GM23338 (cell line): ENCODE results near the gene PLEKHA8. TPM values are rescaled to one million over a fixed set of nuclear protein-coding genes. Genes with fewer than 3 reads are reported as not detected.

Experiments
- ATAC-seq: fragments of 200-7000 bp; cut with Tn5 transposase; 3 replicates; pipeline ENCODE4 v1.9.1; 2020
- DNase-seq: peaks from one replicate; pipeline ENCODE4 v3.0.0-alpha.2; 2015; ENCODE audit warnings: low spot score
- H2AFZ ChIP-seq: fragments of 200-600 bp; sonication (generic); 2 replicates; pipeline ENCODE4 v1.8.0; 2016; ENCODE audit warnings: antibody characterized with exemption, mild to moderate bottlenecking, moderate library complexity
- H3F3A ChIP-seq: fragments of 200-600 bp; sonication (generic); replicated peaks from 2 replicates; pipeline ENCODE4 v1.8.0; 2017; ENCODE audit warnings: antibody characterized with exemption, mixed run types, low read depth
- H3K27ac ChIP-seq: fragments of 200-600 bp; sonication (generic); 2 replicates; pipeline ENCODE4 v1.6.1; 2016; ENCODE audit warnings: low read depth
- H3K27me3 ChIP-seq: fragments of 200-600 bp; sonication (generic); 2 replicates; pipeline ENCODE4 v1.8.0; 2016; ENCODE audit warnings: mild to moderate bottlenecking, mixed run types, moderate library complexity; ENCODE audit not compliant: insufficient read depth
- H3K36me3 ChIP-seq: fragments of 200-600 bp; sonication (generic); 2 replicates; pipeline ENCODE4 v1.8.0; 2016; ENCODE audit warnings: mild to moderate bottlenecking; ENCODE audit not compliant: insufficient read depth
- H3K4me1 ChIP-seq: fragments of 200-600 bp; sonication (generic); 2 replicates; pipeline ENCODE4 v1.8.0; 2016; ENCODE audit warnings: mild to moderate bottlenecking, moderate library complexity; ENCODE audit not compliant: insufficient read depth
- H3K4me2 ChIP-seq: fragments of 200-600 bp; sonication (generic); 2 replicates; pipeline ENCODE4 v1.7.1; 2017; ENCODE audit warnings: mixed run types
- H3K4me3 ChIP-seq: fragments of 200-600 bp; sonication (generic); 2 replicates; pipeline ENCODE4 v1.6.1; 2016; ENCODE audit warnings: mixed run types
- H3K79me2 ChIP-seq: fragments of 200-600 bp; sonication (generic); replicated peaks from 2 replicates; pipeline ENCODE4 v1.8.0; 2017; ENCODE audit warnings: mild to moderate bottlenecking; ENCODE audit not compliant: insufficient read depth
- H3K9me2 ChIP-seq: fragments of 200-600 bp; sonication (generic); 2 replicates; pipeline ENCODE4 v1.8.0; 2017; ENCODE audit not compliant: insufficient read depth
- H4K20me1 ChIP-seq: fragments of 200-600 bp; sonication (generic); replicated peaks from 2 replicates; pipeline ENCODE4 v1.8.0; 2017; ENCODE audit warnings: mild to moderate bottlenecking; ENCODE audit not compliant: insufficient read depth
- H3K27ac Mint-ChIP-seq: 2 replicates; pipeline ENCODE4 v1.8.0; 2020; ENCODE audit warnings: inconsistent platforms, mild to moderate bottlenecking, moderate library complexity, mixed read lengths
- H3K27me3 Mint-ChIP-seq: 3 replicates; pipeline ENCODE4 v1.8.0; 2022; ENCODE audit warnings: low read depth, mild to moderate bottlenecking, moderate library complexity, mixed read lengths, inconsistent platforms; ENCODE audit not compliant: insufficient read depth, poor library complexity
- H3K36me3 Mint-ChIP-seq: 3 replicates; pipeline ENCODE4 v1.8.0; 2021; ENCODE audit warnings: low read depth, mild to moderate bottlenecking, inconsistent platforms, moderate library complexity, mixed read lengths
- H3K4me1 Mint-ChIP-seq: 3 replicates; pipeline ENCODE4 v1.8.0; 2020; ENCODE audit warnings: mild to moderate bottlenecking, inconsistent platforms, mixed read lengths
- H3K4me3 Mint-ChIP-seq: 3 replicates; pipeline ENCODE4 v1.8.0; 2021; ENCODE audit warnings: moderate library complexity, mild to moderate bottlenecking, inconsistent platforms, mixed read lengths
- H3K9me3 Mint-ChIP-seq: 3 replicates; pipeline ENCODE4 v1.8.0; 2020; ENCODE audit warnings: moderate library complexity, mild to moderate bottlenecking, inconsistent platforms, mixed read lengths
- EZH2 ChIP-seq: fragments of 200-600 bp; sonication (generic); IDR thresholded peaks from one replicate; pipeline ENCODE4 v1.8.0; 2017; ENCODE audit warnings: antibody characterized with exemption, mild to moderate bottlenecking, low read depth; ENCODE audit not compliant: unreplicated experiment
- JUNB ChIP-seq: IDR thresholded peaks from one replicate; pipeline ENCODE4 v1.6.1; 2016; ENCODE audit warnings: antibody characterized with exemption; ENCODE audit not compliant: unreplicated experiment
- POLR2AphosphoS5 ChIP-seq: IDR thresholded peaks from 2 replicates; pipeline ENCODE4 v1.6.1; 2016; ENCODE audit warnings: antibody characterized with exemption, low read depth
- STAT1 ChIP-seq: IDR thresholded peaks from one replicate; pipeline ENCODE4 v1.6.1; 2016; ENCODE audit warnings: antibody characterized with exemption; ENCODE audit not compliant: unreplicated experiment
- ZNF114 ChIP-seq: fragments of 250-450 bp; sonication (Bioruptor Pico); IDR thresholded peaks from 2 replicates; pipeline ENCODE4 v1.5.0; 2020; ENCODE audit warnings: mild to moderate bottlenecking, moderate library complexity
- ZNF331 ChIP-seq: fragments of 250-450 bp; sonication (Bioruptor Pico); IDR thresholded peaks from 2 replicates; pipeline ENCODE4 v1.5.0; 2020; ENCODE audit warnings: low read depth, mild to moderate bottlenecking, moderate library complexity
- polyA plus RNA-seq: library from polyadenylated mRNA; unstranded; fragments of >200 nt; fragmentation: Nextera tagmentation; extraction: Ambion mirVana; gene quantifications from 2 replicates; pipeline ENCODE4 v1.2.1, GENCODE V29; 2016
- total RNA-seq: library from RNA; depleted of rRNA; stranded (reverse); fragments of >200 nt; shearing (Covaris generic); gene quantifications from 2 replicates; pipeline ENCODE4 v1.2.3, GENCODE V29; 2014
- TF ChIP-seq, protein P1 (sequence below), 2 experiments: fragments of 200-600 bp in 1 of 2; sonication (generic) in 1 of 2; conservative IDR thresholded peaks; 2 replicates each; pipeline versions ENCODE4 v1.5.1 to v1.6.1; 2016 to 2017; ENCODE audit warnings: antibody characterized with exemption in 2 of 2, low read depth in 2 of 2, mild to moderate bottlenecking in 2 of 2, moderate library complexity in 1 of 2
- TF ChIP-seq, protein P2 (sequence below): IDR thresholded peaks from 2 replicates; pipeline ENCODE4 v1.6.1; 2016; ENCODE audit warnings: antibody characterized with exemption
- TF ChIP-seq, protein P3 (sequence below): IDR thresholded peaks from one replicate; pipeline ENCODE4 v1.6.1; 2018; ENCODE audit warnings: antibody characterized with exemption; ENCODE audit not compliant: unreplicated experiment

The PLEKHA8 gene
- total and polyA plus RNA-seq, 2 experiments from 2014 or later: 11.6 to 44.9 TPM

DNA sequence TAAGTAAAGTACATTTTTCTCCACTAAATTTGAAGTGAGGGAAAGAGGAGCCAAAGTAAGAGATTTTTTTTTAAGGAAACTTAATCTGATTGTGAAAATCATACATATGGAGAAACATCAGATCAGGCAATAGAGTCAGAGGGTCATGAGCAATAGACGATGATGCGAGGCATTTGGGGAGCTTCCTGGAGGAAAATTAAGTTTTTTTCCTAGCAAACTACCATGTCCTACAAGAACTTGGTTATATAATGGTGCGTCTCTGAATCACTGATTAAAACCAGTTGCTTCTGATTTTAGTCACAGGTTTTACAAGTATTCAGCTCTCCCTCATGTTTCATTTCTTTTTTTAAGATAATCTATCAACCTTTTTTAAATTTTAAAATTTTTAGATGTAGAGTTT, 54.5 kb downstream of the PLEKHA8 start:
- no peak for ATAC-seq
- Histone ChIP-seq H3F3A (no peaks in the 10 kb centered on the region), H4K20me1 (no peaks in the 10 kb centered on the region; the same call in none of the 2 replicates), H3K4me2 (no peak overlapping the region), H3K27ac (no peak overlapping the region), H3K9me2 (no peaks in the 10 kb centered on the region), H3K4me3 (no peak overlapping the region), H3K4me1 (peaks cover 12% of the 10 kb centered on the region; the same call in 1 of the 2 replicates), H2AFZ (no peak overlapping the region), H3K79me2 (no peaks in the 10 kb centered on the region), H3K36me3 (no peaks in the 10 kb centered on the region), H3K27me3 (no peaks in the 10 kb centered on the region)
- no peaks in the 10 kb centered on the region for H3K9me3 Mint-ChIP-seq
- no peak overlapping the region for H3K27ac Mint-ChIP-seq
- no peaks in the 10 kb centered on the region for H3K27me3 Mint-ChIP-seq
- DNase-seq: no peak
- peaks cover 6% of the 10 kb centered on the region for H3K36me3 Mint-ChIP-seq
- peaks cover 12% of the 10 kb centered on the region for H3K4me1 Mint-ChIP-seq
- TF ChIP-seq POLR2AphosphoS5 (no peak), EZH2 (no peak)
- no peak overlapping the region for H3K4me3 Mint-ChIP-seq

DNA sequence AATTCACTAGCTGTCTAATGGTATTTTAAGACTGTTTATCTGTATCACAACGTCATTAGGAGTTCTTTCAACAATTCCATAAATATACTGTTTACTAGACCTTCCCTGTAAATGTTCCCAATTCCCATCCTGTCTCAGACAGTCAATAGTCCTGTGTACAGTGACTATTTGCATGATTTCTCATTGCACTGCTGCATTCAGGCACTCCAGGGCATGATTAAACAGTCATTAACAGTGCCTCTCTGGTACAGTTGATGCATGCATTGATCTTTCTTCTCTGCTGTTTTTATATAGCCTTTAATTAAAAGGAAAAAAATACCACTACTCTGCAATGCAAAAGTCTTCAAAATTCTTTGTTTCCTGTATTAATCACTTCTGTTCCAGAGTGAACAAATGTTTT, 55.1 kb downstream of the PLEKHA8 start:
- TF ChIP-seq, protein P1, sequence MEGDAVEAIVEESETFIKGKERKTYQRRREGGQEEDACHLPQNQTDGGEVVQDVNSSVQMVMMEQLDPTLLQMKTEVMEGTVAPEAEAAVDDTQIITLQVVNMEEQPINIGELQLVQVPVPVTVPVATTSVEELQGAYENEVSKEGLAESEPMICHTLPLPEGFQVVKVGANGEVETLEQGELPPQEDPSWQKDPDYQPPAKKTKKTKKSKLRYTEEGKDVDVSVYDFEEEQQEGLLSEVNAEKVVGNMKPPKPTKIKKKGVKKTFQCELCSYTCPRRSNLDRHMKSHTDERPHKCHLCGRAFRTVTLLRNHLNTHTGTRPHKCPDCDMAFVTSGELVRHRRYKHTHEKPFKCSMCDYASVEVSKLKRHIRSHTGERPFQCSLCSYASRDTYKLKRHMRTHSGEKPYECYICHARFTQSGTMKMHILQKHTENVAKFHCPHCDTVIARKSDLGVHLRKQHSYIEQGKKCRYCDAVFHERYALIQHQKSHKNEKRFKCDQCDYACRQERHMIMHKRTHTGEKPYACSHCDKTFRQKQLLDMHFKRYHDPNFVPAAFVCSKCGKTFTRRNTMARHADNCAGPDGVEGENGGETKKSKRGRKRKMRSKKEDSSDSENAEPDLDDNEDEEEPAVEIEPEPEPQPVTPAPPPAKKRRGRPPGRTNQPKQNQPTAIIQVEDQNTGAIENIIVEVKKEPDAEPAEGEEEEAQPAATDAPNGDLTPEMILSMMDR (conservative IDR thresholded peaks at IDR 0.05; ENCODE audit: low read depth in 2 of 2): no peak
- TF ChIP-seq ZNF331 (CRISPR knock-in tag): no peak
- TF ChIP-seq, protein P2, sequence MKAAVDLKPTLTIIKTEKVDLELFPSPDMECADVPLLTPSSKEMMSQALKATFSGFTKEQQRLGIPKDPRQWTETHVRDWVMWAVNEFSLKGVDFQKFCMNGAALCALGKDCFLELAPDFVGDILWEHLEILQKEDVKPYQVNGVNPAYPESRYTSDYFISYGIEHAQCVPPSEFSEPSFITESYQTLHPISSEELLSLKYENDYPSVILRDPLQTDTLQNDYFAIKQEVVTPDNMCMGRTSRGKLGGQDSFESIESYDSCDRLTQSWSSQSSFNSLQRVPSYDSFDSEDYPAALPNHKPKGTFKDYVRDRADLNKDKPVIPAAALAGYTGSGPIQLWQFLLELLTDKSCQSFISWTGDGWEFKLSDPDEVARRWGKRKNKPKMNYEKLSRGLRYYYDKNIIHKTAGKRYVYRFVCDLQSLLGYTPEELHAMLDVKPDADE: no peak
- no peak for TF ChIP-seq JUNB
- Histone ChIP-seq H3K4me2 (no peak overlapping the region), H3K36me3 (no peaks in the 10 kb centered on the region), H3F3A (no peaks in the 10 kb centered on the region), H3K27ac (no peak overlapping the region), H3K4me3 (no peak overlapping the region), H4K20me1 (peaks cover 4% of the 10 kb centered on the region), H3K4me1 (peaks cover 12% of the 10 kb centered on the region; the same call in 1 of the 2 replicates), H3K27me3 (no peaks in the 10 kb centered on the region), H3K79me2 (no peaks in the 10 kb centered on the region), H3K9me2 (no peaks in the 10 kb centered on the region), H2AFZ (no peak overlapping the region)
- peaks cover 13% of the 10 kb centered on the region for H3K4me1 Mint-ChIP-seq
- no peaks in the 10 kb centered on the region for H3K27me3 Mint-ChIP-seq
- H3K27ac Mint-ChIP-seq: no peak overlapping the region
- no peaks in the 10 kb centered on the region for H3K9me3 Mint-ChIP-seq
- H3K36me3 Mint-ChIP-seq: peaks cover 6% of the 10 kb centered on the region
- DNase-seq (no peak), ATAC-seq (no peak)
- no peak overlapping the region for H3K4me3 Mint-ChIP-seq

DNA sequence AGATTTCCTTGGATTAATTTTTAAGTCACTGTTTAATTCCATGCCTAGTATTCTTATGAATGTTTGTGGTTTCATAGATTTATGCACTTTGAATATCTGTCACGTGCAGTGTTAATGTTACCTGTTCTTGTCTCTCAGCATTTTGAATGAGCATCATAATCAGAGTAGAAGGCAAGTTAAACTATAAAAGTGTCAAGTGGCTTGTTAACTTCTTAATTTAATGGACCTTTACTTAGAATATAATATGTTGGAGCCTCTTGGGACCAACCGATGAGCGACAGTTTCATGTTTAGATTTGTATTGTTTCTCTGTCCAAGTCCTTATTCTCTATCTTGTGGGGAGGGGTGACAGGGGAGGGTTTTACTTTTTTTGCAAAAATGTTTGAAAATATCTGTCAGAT, 56.0 kb downstream of the PLEKHA8 start:
- Histone ChIP-seq H3K27ac (no peak overlapping the region), H3K4me1 (peaks cover 12% of the 10 kb centered on the region; the same call in 1 of the 2 replicates), H2AFZ (no peak overlapping the region), H3K9me2 (no peaks in the 10 kb centered on the region), H3K79me2 (no peaks in the 10 kb centered on the region), H3K36me3 (no peaks in the 10 kb centered on the region), H4K20me1 (peaks cover 7% of the 10 kb centered on the region), H3F3A (no peaks in the 10 kb centered on the region), H3K27me3 (no peaks in the 10 kb centered on the region), H3K4me3 (no peak overlapping the region), H3K4me2 (no peak overlapping the region)
- no peaks in the 10 kb centered on the region for H3K27me3 Mint-ChIP-seq
- peaks cover 17% of the 10 kb centered on the region for H3K4me1 Mint-ChIP-seq
- H3K36me3 Mint-ChIP-seq: peaks cover 3% of the 10 kb centered on the region; the same call in 2 of the 3 replicates
- ATAC-seq (no peak), DNase-seq (no peak)
- H3K4me3 Mint-ChIP-seq: no peak overlapping the region
- H3K27ac Mint-ChIP-seq: no peak overlapping the region
- no peaks in the 10 kb centered on the region for H3K9me3 Mint-ChIP-seq
- TF ChIP-seq POLR2AphosphoS5 (no peak), STAT1 (no peak), ZNF114 (CRISPR knock-in tag) (no peak), EZH2 (no peak)
- TF ChIP-seq, protein P3, sequence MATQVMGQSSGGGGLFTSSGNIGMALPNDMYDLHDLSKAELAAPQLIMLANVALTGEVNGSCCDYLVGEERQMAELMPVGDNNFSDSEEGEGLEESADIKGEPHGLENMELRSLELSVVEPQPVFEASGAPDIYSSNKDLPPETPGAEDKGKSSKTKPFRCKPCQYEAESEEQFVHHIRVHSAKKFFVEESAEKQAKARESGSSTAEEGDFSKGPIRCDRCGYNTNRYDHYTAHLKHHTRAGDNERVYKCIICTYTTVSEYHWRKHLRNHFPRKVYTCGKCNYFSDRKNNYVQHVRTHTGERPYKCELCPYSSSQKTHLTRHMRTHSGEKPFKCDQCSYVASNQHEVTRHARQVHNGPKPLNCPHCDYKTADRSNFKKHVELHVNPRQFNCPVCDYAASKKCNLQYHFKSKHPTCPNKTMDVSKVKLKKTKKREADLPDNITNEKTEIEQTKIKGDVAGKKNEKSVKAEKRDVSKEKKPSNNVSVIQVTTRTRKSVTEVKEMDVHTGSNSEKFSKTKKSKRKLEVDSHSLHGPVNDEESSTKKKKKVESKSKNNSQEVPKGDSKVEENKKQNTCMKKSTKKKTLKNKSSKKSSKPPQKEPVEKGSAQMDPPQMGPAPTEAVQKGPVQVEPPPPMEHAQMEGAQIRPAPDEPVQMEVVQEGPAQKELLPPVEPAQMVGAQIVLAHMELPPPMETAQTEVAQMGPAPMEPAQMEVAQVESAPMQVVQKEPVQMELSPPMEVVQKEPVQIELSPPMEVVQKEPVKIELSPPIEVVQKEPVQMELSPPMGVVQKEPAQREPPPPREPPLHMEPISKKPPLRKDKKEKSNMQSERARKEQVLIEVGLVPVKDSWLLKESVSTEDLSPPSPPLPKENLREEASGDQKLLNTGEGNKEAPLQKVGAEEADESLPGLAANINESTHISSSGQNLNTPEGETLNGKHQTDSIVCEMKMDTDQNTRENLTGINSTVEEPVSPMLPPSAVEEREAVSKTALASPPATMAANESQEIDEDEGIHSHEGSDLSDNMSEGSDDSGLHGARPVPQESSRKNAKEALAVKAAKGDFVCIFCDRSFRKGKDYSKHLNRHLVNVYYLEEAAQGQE: no peak
- TF ChIP-seq, protein P2: no peak
- TF ChIP-seq, protein P1 (conservative IDR thresholded peaks at IDR 0.05; ENCODE audit: low read depth in 2 of 2): no peak
